ENCODE measurements around the gene NARS2. TPM values are rescaled to one million over a fixed set of nuclear protein-coding genes. Genes with fewer than 3 reads are reported as not detected.

The NARS2 gene
- total and polyA plus RNA-seq, 9 of the 15 experiments (the other 6 are each of a cell fraction or from before 2014, with no cell fraction given) = 26.8 to 48.0 (median 34.2) TPM

GRCh38 chr11:78574386-78575381 lies at the start of gene NARS2 (continued):
- TF ChIP-seq, protein P1, sequence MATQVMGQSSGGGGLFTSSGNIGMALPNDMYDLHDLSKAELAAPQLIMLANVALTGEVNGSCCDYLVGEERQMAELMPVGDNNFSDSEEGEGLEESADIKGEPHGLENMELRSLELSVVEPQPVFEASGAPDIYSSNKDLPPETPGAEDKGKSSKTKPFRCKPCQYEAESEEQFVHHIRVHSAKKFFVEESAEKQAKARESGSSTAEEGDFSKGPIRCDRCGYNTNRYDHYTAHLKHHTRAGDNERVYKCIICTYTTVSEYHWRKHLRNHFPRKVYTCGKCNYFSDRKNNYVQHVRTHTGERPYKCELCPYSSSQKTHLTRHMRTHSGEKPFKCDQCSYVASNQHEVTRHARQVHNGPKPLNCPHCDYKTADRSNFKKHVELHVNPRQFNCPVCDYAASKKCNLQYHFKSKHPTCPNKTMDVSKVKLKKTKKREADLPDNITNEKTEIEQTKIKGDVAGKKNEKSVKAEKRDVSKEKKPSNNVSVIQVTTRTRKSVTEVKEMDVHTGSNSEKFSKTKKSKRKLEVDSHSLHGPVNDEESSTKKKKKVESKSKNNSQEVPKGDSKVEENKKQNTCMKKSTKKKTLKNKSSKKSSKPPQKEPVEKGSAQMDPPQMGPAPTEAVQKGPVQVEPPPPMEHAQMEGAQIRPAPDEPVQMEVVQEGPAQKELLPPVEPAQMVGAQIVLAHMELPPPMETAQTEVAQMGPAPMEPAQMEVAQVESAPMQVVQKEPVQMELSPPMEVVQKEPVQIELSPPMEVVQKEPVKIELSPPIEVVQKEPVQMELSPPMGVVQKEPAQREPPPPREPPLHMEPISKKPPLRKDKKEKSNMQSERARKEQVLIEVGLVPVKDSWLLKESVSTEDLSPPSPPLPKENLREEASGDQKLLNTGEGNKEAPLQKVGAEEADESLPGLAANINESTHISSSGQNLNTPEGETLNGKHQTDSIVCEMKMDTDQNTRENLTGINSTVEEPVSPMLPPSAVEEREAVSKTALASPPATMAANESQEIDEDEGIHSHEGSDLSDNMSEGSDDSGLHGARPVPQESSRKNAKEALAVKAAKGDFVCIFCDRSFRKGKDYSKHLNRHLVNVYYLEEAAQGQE (IDR thresholded peaks at IDR 0.05; ENCODE audit: borderline replicate concordance) = no peak
- TF ChIP-seq, protein P1 (CRISPR knock-in tag; IDR thresholded peaks at IDR 0.05; ENCODE audit: low read depth) = no peak
- TF ChIP-seq EP400 (IDR thresholded peaks at IDR 0.05) (peak; percentile 85), SMAD1 (IDR thresholded peaks at IDR 0.05; ENCODE audit: low read depth, low read length, partially characterized antibody) (no peak), PRMT5 (CRISPR knock-in tag; IDR thresholded peaks at IDR 0.05) (no peak), IRF9 (tag; IDR thresholded peaks at IDR 0.05) (no peak), GTF2E2 (tag; IDR thresholded peaks at IDR 0.05) (no peak), PCBP1 (IDR thresholded peaks at IDR 0.05; ENCODE audit: low read depth, low read length, poor library complexity, severe bottlenecking) (no peak), CEBPB (tag; IDR thresholded peaks at IDR 0.05) (0 out of 2 replicates have a peak, but pooled peaks have one; percentile 30), KDM2B (CRISPR knock-in tag; IDR thresholded peaks at IDR 0.05) (no peak), PTBP1 (IDR thresholded peaks at IDR 0.05; ENCODE audit: low read depth, low read length) (no peak), KDM4B (IDR thresholded peaks at IDR 0.05; ENCODE audit: borderline replicate concordance in 2 of 2, low read depth in 1 of 2) (no peak)
- TF ChIP-seq, protein P2, sequence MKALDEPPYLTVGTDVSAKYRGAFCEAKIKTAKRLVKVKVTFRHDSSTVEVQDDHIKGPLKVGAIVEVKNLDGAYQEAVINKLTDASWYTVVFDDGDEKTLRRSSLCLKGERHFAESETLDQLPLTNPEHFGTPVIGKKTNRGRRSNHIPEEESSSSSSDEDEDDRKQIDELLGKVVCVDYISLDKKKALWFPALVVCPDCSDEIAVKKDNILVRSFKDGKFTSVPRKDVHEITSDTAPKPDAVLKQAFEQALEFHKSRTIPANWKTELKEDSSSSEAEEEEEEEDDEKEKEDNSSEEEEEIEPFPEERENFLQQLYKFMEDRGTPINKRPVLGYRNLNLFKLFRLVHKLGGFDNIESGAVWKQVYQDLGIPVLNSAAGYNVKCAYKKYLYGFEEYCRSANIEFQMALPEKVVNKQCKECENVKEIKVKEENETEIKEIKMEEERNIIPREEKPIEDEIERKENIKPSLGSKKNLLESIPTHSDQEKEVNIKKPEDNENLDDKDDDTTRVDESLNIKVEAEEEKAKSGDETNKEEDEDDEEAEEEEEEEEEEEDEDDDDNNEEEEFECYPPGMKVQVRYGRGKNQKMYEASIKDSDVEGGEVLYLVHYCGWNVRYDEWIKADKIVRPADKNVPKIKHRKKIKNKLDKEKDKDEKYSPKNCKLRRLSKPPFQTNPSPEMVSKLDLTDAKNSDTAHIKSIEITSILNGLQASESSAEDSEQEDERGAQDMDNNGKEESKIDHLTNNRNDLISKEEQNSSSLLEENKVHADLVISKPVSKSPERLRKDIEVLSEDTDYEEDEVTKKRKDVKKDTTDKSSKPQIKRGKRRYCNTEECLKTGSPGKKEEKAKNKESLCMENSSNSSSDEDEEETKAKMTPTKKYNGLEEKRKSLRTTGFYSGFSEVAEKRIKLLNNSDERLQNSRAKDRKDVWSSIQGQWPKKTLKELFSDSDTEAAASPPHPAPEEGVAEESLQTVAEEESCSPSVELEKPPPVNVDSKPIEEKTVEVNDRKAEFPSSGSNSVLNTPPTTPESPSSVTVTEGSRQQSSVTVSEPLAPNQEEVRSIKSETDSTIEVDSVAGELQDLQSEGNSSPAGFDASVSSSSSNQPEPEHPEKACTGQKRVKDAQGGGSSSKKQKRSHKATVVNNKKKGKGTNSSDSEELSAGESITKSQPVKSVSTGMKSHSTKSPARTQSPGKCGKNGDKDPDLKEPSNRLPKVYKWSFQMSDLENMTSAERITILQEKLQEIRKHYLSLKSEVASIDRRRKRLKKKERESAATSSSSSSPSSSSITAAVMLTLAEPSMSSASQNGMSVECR (CRISPR knock-in tag; IDR thresholded peaks at IDR 0.05) = peak; percentile 89

Measured in K562 (cell line).